ENCODE measurements around the gene RAX.
"Not testable (repeated sequence)": the region's sequence is repeated elsewhere in the genome, so short reads cannot be mapped to it uniquely, and the experiment has no call there.

RAX gene

GRCh38 chr18:59272221-59272888 is 899 bp downstream of the RAX start:
- DNase-seq: no peak

DNA sequence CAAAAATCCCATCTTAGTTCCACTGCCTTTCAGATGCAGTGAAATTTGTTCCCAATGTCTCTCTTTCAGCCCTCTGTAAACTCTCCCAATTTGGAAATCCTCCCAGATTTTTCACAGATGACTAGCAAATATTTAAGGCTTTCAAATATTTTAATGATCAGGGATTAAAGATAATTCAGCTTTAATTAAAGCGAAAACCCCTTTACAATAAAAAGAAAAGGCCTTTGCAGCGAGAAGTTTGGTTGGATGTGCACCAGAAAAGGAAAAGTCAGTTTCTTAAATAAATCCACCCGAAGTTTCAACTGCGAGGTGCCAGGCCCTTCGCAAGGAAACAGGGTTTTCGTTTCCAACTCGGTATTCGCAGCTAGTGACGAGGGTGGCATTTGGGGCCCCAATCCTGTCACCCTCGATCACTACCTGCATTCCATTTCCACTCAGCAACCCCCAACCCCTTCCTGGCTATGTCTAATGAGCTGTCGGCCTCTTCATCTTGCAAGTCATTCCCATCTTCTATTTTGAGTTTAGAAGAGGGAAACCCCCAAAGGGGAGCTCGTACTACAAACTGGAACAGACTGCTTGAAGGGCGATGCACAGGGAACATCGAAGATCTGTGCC is 1.5 kb downstream of the RAX start:
- DNase-seq: no peak

- no peak for DNase-seq
Measured at GRCh38 chr18:59270689-59271257, 2.5 kb downstream of the RAX start.

GRCh38 chr18:59269563-59270119 is 3.6 kb downstream of the RAX start:
- no peak for DNase-seq

DNA sequence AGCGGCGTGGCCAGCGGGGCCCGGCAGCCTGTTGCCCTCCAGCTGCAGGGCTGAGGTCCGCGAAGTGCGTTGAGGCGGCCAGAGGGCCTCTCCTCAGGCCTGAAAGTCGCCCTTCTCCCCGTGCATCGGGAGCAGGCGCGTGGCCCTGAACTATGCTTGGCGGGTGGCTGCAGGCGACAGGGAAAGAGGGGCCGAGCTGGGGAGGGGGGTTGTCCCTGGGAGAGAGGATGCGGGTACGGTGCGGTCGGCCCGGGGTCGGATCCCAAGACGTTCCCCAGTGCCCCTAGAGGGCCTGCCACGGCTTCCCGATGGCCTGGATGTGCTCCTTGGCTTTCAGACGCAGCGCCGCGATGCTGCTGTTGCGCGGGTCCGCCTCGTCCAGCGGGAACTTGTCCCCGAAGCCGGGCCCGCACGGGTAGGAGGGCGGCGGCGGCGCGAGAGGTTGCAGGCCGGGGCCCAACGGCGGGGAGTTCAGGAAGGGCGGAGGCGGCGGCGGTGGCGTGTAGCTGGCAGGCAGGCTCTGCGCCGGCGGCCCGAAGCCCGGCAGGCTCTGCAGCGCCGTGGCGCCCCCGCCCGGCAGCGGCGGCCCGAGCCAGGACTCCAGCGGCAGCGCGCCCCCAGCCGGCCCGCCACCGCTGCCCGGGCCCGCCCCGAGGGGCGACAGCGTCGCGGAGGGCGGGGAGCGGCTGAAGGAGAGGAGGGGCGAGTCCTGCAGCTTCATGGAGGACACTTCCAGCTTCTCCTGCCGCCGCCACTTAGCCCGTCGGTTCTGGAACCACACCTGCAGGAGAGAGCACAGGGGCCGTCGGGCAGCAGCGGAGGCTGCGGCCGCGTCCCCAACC is 4.3 kb downstream of the RAX start:
- DNase-seq: no peak

- DNase-seq: no peak
Measured at GRCh38 chr18:59268127-59268720, 5.0 kb downstream of the RAX start.

DNA sequence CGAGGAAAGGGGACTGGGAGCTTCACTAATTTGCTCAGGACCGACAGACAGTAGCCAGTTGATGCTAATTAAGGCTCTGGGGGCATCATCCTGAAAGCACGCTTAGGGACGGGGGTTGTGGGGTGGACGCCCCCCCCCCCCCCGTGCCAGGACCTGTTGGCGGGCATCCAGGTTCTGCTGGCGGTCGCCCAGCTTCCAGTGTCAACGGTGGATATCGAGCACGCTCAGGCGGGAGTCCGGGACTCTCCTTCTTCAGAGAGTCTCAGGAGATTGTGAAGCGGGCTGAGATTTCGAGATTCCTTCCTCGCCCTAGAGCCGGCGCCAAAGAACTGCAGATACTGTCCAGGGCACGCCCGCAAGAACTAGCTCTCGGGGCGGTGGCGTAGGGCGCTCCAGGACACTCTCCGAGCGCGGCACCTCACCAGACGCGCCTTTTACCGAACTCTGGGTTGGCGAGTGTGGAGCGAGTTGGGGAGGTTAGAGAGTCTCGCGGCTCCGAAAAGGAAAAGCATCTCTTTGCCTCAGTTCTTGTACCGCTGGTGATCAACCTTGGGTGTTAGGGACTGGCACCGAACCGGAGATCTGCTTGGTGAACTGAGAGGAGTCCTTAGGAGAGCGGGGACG is 5.6 kb downstream of the RAX start:
- no peak for DNase-seq

GRCh38 chr18:59266886-59267502 is 6.3 kb downstream of the RAX start:
- no peak for DNase-seq

GRCh38 chr18:59266459-59266858 is 6.8 kb downstream of the RAX start:
- DNase-seq: no peak

- DNase-seq: no peak
Measured at GRCh38 chr18:59265974-59266369, 7.3 kb downstream of the RAX start.

DNA sequence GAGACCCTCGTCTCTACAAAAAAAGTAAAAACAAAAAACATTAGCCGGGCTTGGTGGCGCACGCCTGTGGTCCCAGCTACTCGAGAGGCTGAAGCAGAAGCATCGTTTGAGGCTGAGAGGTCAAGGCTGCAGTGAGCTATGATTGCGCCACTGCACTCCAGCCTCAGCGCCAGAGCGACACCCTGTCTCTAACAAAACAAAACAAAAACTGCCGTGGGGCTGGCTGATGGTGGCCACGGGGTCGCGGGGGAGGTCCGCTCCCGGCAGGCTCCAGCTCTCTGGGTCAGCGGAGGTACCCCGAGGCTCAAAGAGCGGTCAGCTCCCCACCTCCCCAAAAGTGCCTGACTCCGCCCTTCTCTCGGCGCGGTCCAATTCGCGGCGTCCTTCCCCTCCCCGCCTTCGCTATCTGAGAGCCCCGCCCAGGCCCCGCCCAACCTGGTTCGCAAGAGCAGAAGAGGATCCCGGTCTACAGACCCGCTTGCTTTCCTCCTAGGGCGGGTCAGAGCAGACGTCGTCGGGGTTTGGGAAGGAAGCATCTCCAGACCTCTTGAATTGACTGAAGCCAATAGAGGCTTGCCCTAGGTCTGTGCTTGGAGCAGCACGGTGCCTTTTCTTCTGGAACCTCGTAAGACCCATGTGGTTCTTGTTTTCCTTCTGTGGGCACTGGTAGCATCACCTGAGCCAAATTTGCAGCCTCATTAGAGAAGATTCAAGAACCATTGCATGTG is 7.8 kb downstream of the RAX start:
- no peak for DNase-seq

- no peak for DNase-seq
Measured at GRCh38 chr18:59264651-59265245, 8.5 kb downstream of the RAX start.

GRCh38 chr18:59264121-59264571 is 9.1 kb downstream of the RAX start:
- DNase-seq: no peak

- DNase-seq: no peak
Measured at GRCh38 chr18:59263661-59264060, 9.6 kb downstream of the RAX start.

GRCh38 chr18:59262243-59262642 is 11.0 kb downstream of the RAX start:
- DNase-seq: not testable (repeated sequence)

GRCh38 chr18:59261842-59262241 is 11.4 kb downstream of the RAX start:
- DNase-seq: not testable (repeated sequence)

- not testable (repeated sequence) for DNase-seq
Measured at GRCh38 chr18:59255491-59255890, 17.8 kb downstream of the RAX start.

DNA sequence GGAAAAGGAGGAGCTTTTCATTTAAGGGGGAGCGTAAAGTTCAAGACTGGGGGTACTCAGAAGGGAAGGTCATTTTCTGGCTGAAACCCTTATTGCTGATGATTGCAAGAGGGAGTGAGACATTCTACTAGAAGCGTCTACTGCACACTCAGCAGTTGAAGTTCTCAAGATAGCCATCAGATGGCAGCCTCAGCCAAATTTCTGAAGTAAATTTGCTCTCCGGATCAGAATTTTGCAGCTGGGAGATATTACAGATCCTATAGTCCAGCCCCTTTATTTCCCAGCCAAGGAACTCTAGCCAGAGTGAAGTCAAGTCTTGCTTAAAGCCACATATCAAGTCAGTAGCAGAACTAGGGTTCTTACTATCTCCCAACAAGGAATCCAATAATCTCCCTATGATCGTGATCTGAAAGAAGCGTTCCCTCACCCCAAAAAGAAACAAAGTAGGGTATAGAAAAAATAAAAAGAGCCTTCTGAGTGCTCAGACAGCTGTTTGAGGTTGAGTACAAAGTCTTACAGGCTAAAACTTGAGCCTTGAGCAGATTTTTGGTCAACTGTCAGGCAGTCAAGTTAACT is 24.0 kb downstream of the RAX start:
- peak in 1 of 2 donors; percentile 19 for DNase-seq

- DNase-seq: no peak
Measured at GRCh38 chr18:59246796-59247195, 26.5 kb downstream of the RAX start.

DNA sequence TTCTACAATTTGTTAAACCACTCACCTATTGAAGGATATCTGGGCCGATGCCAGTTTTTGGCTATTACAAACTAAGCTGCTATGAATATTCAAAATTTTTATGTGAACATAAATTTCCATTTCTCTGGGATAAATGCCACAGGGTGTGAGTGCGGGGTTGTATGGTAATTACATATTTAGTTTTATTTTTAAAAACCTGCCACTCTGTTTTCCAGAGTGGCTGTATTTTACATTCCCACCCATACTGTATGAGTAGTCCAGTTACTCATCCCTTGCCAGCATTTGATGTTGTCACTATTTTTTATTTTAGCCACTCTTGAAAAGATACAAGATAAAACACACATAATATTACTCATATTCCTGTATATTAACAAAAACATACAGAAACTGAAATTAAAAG is 30.3 kb downstream of the RAX start:
- no peak for DNase-seq
